HepG2 (cell line): Measurements from ENCODE around the gene EIF4E1B. TPM values are rescaled to one million over a fixed set of nuclear protein-coding genes. Genes with fewer than 3 reads are reported as not detected.

Experiments used
- CHD4 ChIP-seq: fragments of 200-600 bp; sonication (generic); IDR thresholded peaks from 2 replicates; pipeline ENCODE4 v1.7.0; 2017; ENCODE audit warnings: mild to moderate bottlenecking, low read length, borderline replicate concordance
- EP300 ChIP-seq, 3 experiments: sonication (generic) in 1 of 3; formaldehyde crosslinking in 1 of 3; IDR thresholded peaks; 2 replicates each; pipeline versions ENCODE4 v1.5.1 to v1.6.1; 2011 to 2020; ENCODE audit warnings: low read depth in 2 of 3, low read length in 2 of 3, borderline replicate concordance in 1 of 3, improper control_type of control experiment in 1 of 3, mild to moderate bottlenecking in 1 of 3, missing genetic modification reagents in 1 of 3, moderate library complexity in 1 of 3
- FOXJ3 ChIP-seq: sonication (generic); formaldehyde crosslinking; IDR thresholded peaks from 2 replicates; pipeline ENCODE4 v1.4.0; 2020; ENCODE audit warnings: missing genetic modification reagents, mild to moderate bottlenecking, borderline replicate concordance
- HNRNPL ChIP-seq: fragments of 200-400 bp; formaldehyde crosslinking; IDR thresholded peaks from 2 replicates; pipeline ENCODE4 v1.6.1; 2017; ENCODE audit warnings: mild to moderate bottlenecking, low read depth, low read length
- KAT7 ChIP-seq: IDR thresholded peaks from 2 replicates; pipeline ENCODE4 v1.6.1; 2018; ENCODE audit warnings: borderline replicate concordance, missing compliant biosample characterization
- MAFF ChIP-seq: IDR thresholded peaks from 2 replicates; pipeline ENCODE4 v1.6.1; 2011; ENCODE audit warnings: low read depth, low read length, improper control_type of control experiment
- POLR2A ChIP-seq, 2 experiments: IDR thresholded peaks; 2 replicates each; pipeline ENCODE4 v1.6.1; 2011; ENCODE audit warnings: low read depth in 2 of 2, low read length in 2 of 2, mild to moderate bottlenecking in 1 of 2, moderate library complexity in 1 of 2; ENCODE audit not compliant: insufficient read depth in 1 of 2
- RARG ChIP-seq: sonication (generic); formaldehyde crosslinking; IDR thresholded peaks from 2 replicates; pipeline ENCODE4 v1.4.0; 2020; ENCODE audit warnings: low read depth, mild to moderate bottlenecking, missing genetic modification reagents
- RELA ChIP-seq: sonication (generic); formaldehyde crosslinking; IDR thresholded peaks from 2 replicates; pipeline ENCODE4 v1.4.0; 2020; ENCODE audit warnings: missing genetic modification reagents
- SP1 ChIP-seq, 2 experiments: fragments of 450-650 bp in 1 of 2; sonication (generic) in 1 of 2; formaldehyde crosslinking in 1 of 2; IDR thresholded peaks; 2 replicates each; pipeline versions ENCODE4 v1.4.0 to v1.6.1; 2016 to 2020; ENCODE audit warnings: missing genetic modification reagents in 1 of 2
- YY1 ChIP-seq: IDR thresholded peaks from 2 replicates; pipeline ENCODE4 v1.6.1; 2011; ENCODE audit warnings: low read length, low read depth, moderate library complexity, mild to moderate bottlenecking; ENCODE audit not compliant: insufficient read depth, insufficient replicate concordance
- ZFAT ChIP-seq: sonication (generic); formaldehyde crosslinking; conservative IDR thresholded peaks from 2 replicates; pipeline ENCODE4 v1.8.1; 2023; ENCODE audit warnings: missing genetic modification reagents, inconsistent platforms
- ZNF317 ChIP-seq: sonication (generic); formaldehyde crosslinking; IDR thresholded peaks from 2 replicates; pipeline ENCODE4 v1.5.0; 2020; ENCODE audit warnings: mild to moderate bottlenecking, missing genetic modification reagents
- ZNF337 ChIP-seq: sonication (generic); formaldehyde crosslinking; IDR thresholded peaks from 2 replicates; pipeline ENCODE4 v1.5.1; 2020; ENCODE audit warnings: missing genetic modification reagents, low read depth, mild to moderate bottlenecking, borderline replicate concordance
- ZNF431 ChIP-seq: sonication (generic); formaldehyde crosslinking; IDR thresholded peaks from 2 replicates; pipeline ENCODE4 v1.9.0; 2022; ENCODE audit warnings: missing genetic modification reagents, low read depth, mild to moderate bottlenecking, borderline replicate concordance
- ZNF547 ChIP-seq: sonication (generic); formaldehyde crosslinking; IDR thresholded peaks from 2 replicates; pipeline ENCODE4 v1.5.1; 2020; ENCODE audit warnings: mild to moderate bottlenecking, missing genetic modification reagents
- ZNF747 ChIP-seq: sonication (generic); formaldehyde crosslinking; IDR thresholded peaks from 2 replicates; pipeline ENCODE4 v1.8.1; 2023; ENCODE audit warnings: missing genetic modification reagents, mild to moderate bottlenecking, borderline replicate concordance
- ZNF850 ChIP-seq: sonication (generic); formaldehyde crosslinking; conservative IDR thresholded peaks from 2 replicates; pipeline ENCODE4 v1.9.0; 2021; ENCODE audit warnings: mild to moderate bottlenecking, missing genetic modification reagents
- ZSCAN31 ChIP-seq: sonication (generic); formaldehyde crosslinking; IDR thresholded peaks from 2 replicates; pipeline ENCODE4 v1.5.0; 2020; ENCODE audit warnings: low read depth, mild to moderate bottlenecking, missing genetic modification reagents
- ZSCAN9 ChIP-seq: IDR thresholded peaks from 2 replicates; pipeline ENCODE4 v1.6.1; 2016; ENCODE audit warnings: borderline replicate concordance
- polyA plus RNA-seq, 8 experiments: library from polyadenylated mRNA; depleted of rRNA in 3 of 8; stranded (reverse) in 7 of 8; unstranded in 1 of 8; fragments of >200 nt; fragmentation: Illumina TruSeq in 4 of 8; extraction: Trizol in 4 of 8; gene quantifications; 2 replicates each; pipeline versions ENCODE4 v1.2.1 to v1.2.3, GENCODE V29; 2011 to 2016; ENCODE audit warnings: low read depth in 4 of 8, missing spikeins in 1 of 8, mixed read lengths in 1 of 8; ENCODE audit not compliant: insufficient read depth in 1 of 8
- total RNA-seq, 5 experiments: library from RNA; depleted of rRNA; stranded (reverse); fragments of >200 nt; fragmentation: Illumina TruSeq; extraction: Trizol; gene quantifications; 2 replicates each; pipeline ENCODE4 v1.2.3, GENCODE V29; 2016; ENCODE audit warnings: low read depth in 1 of 5
- TF ChIP-seq, protein P1 (sequence below): sonication (generic); formaldehyde crosslinking; IDR thresholded peaks from 2 replicates; pipeline ENCODE4 v1.5.0; 2020; ENCODE audit warnings: mild to moderate bottlenecking, missing genetic modification reagents, moderate library complexity
- TF ChIP-seq, protein P2 (sequence below): sonication (generic); formaldehyde crosslinking; IDR thresholded peaks from 2 replicates; pipeline ENCODE4 v1.5.1; 2020; ENCODE audit warnings: missing genetic modification reagents, mild to moderate bottlenecking, borderline replicate concordance
- TF ChIP-seq, protein P3 (sequence below): sonication (generic); formaldehyde crosslinking; IDR thresholded peaks from 2 replicates; pipeline ENCODE4 v1.4.0; 2020; ENCODE audit warnings: mild to moderate bottlenecking, missing genetic modification reagents
- TF ChIP-seq, protein P4 (sequence below): sonication (generic); formaldehyde crosslinking; IDR thresholded peaks from 2 replicates; pipeline ENCODE4 v1.9.0; 2022; ENCODE audit warnings: low read depth, missing genetic modification reagents

Gene EIF4E1B
- total and polyA plus RNA-seq, 2 of the 13 experiments (the other 11 are each of a cell fraction or from before 2014, with no cell fraction given) = not detected

- TF ChIP-seq, protein P1, sequence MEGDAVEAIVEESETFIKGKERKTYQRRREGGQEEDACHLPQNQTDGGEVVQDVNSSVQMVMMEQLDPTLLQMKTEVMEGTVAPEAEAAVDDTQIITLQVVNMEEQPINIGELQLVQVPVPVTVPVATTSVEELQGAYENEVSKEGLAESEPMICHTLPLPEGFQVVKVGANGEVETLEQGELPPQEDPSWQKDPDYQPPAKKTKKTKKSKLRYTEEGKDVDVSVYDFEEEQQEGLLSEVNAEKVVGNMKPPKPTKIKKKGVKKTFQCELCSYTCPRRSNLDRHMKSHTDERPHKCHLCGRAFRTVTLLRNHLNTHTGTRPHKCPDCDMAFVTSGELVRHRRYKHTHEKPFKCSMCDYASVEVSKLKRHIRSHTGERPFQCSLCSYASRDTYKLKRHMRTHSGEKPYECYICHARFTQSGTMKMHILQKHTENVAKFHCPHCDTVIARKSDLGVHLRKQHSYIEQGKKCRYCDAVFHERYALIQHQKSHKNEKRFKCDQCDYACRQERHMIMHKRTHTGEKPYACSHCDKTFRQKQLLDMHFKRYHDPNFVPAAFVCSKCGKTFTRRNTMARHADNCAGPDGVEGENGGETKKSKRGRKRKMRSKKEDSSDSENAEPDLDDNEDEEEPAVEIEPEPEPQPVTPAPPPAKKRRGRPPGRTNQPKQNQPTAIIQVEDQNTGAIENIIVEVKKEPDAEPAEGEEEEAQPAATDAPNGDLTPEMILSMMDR (CRISPR knock-in tag) = peak; percentile 79
- TF ChIP-seq ZNF337 (0 out of 2 replicates have a peak, but pooled peaks have one; percentile 8), ZNF431 (CRISPR knock-in tag) (no peak), SP1 (IDR thresholded peaks at IDR 0.05) (no peak), SP1 (CRISPR knock-in tag; IDR thresholded peaks at IDR 0.05) (peak; percentile 77), HNRNPL (no peak), ZSCAN31 (CRISPR knock-in tag) (peak; percentile 74; the same call in 1 of the 2 replicates), ZNF317 (CRISPR knock-in tag) (no peak), RELA (no peak), MAFF (no peak), ZNF850 (CRISPR knock-in tag) (no peak), YY1 (peak; percentile 84), POLR2A (IDR thresholded peaks at IDR 0.05; ENCODE audit: insufficient read depth in 1 of 2, low read depth in 2 of 2, low read length in 2 of 2) (peak; percentile 56 to 82; a peak in 3 of 4 replicates), FOXJ3 (CRISPR knock-in tag) (no peak), ZNF747 (CRISPR knock-in tag) (no peak), ZSCAN9 (CRISPR knock-in tag) (no peak), KAT7 (CRISPR knock-in tag) (no peak), CHD4 (no peak), ZFAT (CRISPR knock-in tag) (no peak), RARG (CRISPR knock-in tag) (no peak), ZNF547 (0 out of 2 replicates have a peak, but pooled peaks have one; percentile 74), EP300 (IDR thresholded peaks at IDR 0.05; ENCODE audit: low read depth in 2 of 2, low read length in 2 of 2) (no peak), EP300 (CRISPR knock-in tag; IDR thresholded peaks at IDR 0.05; ENCODE audit: borderline replicate concordance) (no peak)
- TF ChIP-seq, protein P2, sequence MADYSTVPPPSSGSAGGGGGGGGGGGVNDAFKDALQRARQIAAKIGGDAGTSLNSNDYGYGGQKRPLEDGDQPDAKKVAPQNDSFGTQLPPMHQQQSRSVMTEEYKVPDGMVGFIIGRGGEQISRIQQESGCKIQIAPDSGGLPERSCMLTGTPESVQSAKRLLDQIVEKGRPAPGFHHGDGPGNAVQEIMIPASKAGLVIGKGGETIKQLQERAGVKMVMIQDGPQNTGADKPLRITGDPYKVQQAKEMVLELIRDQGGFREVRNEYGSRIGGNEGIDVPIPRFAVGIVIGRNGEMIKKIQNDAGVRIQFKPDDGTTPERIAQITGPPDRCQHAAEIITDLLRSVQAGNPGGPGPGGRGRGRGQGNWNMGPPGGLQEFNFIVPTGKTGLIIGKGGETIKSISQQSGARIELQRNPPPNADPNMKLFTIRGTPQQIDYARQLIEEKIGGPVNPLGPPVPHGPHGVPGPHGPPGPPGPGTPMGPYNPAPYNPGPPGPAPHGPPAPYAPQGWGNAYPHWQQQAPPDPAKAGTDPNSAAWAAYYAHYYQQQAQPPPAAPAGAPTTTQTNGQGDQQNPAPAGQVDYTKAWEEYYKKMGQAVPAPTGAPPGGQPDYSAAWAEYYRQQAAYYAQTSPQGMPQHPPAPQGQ (CRISPR knock-in tag) = peak; percentile 41; the same call in 1 of the 2 replicates
- TF ChIP-seq, protein P3, sequence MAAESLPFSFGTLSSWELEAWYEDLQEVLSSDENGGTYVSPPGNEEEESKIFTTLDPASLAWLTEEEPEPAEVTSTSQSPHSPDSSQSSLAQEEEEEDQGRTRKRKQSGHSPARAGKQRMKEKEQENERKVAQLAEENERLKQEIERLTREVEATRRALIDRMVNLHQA (CRISPR knock-in tag) = no peak
- TF ChIP-seq, protein P4, sequence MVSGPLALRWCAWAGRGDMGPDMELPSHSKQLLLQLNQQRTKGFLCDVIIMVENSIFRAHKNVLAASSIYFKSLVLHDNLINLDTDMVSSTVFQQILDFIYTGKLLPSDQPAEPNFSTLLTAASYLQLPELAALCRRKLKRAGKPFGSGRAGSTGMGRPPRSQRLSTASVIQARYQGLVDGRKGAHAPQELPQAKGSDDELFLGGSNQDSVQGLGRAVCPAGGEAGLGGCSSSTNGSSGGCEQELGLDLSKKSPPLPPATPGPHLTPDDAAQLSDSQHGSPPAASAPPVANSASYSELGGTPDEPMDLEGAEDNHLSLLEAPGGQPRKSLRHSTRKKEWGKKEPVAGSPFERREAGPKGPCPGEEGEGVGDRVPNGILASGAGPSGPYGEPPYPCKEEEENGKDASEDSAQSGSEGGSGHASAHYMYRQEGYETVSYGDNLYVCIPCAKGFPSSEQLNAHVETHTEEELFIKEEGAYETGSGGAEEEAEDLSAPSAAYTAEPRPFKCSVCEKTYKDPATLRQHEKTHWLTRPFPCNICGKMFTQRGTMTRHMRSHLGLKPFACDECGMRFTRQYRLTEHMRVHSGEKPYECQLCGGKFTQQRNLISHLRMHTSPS (CRISPR knock-in tag) = no peak
Measured at GRCh38 chr5:176647030-176647842, 16.8 kb downstream of the EIF4E1B start, which contains the start of gene TSPAN17 (continued).
